HG03103 (cell line): ENCODE results near the gene TM9SF2.
"Not testable (repeated sequence)": the region's sequence is repeated elsewhere in the genome, so short reads cannot be mapped to it uniquely, and the experiment has no call there.

ENCODE experiments used
- ATAC-seq: cut with Tn5 transposase; IDR thresholded peaks from one replicate; pipeline ENCODE4 v1.9.1; 2021; ENCODE audit warnings: low read depth; ENCODE audit not compliant: unreplicated experiment

TM9SF2 gene

GRCh38 chr13:99501184-99501847 lies at the start of gene TM9SF2:
TSS of gene TM9SF2 (plus strand) at chr13:99501472. CDS start at chr13:99501607, 135 bp downstream.
- peak; percentile 46 for ATAC-seq

- no peak for ATAC-seq
These were observed 46.6 kb upstream of the TM9SF2 start for GRCh38 chr13:99454518-99455183.

GRCh38 chr13:99459099-99459850 lies 42.0 kb upstream of the TM9SF2 start:
- no peak for ATAC-seq

- not testable (repeated sequence) for ATAC-seq
These were observed 40.5 kb upstream of the TM9SF2 start for GRCh38 chr13:99460802-99461201.

GRCh38 chr13:99463646-99464397 lies 37.5 kb upstream of the TM9SF2 start:
- ATAC-seq = no peak

- no peak for ATAC-seq
These were observed 36.8 kb upstream of the TM9SF2 start for GRCh38 chr13:99464441-99464949.

- no peak for ATAC-seq
These were observed 35.8 kb upstream of the TM9SF2 start for GRCh38 chr13:99465454-99465853.

GRCh38 chr13:99467764-99468163 lies 33.5 kb upstream of the TM9SF2 start:
- no peak for ATAC-seq

GRCh38 chr13:99469041-99469440 lies 32.2 kb upstream of the TM9SF2 start:
- ATAC-seq = no peak

- no peak for ATAC-seq
These were observed 31.2 kb upstream of the TM9SF2 start for GRCh38 chr13:99470027-99470426.

GRCh38 chr13:99471221-99472121 lies 29.8 kb upstream of the TM9SF2 start:
- ATAC-seq = no peak

- no peak for ATAC-seq
These were observed 29.2 kb upstream of the TM9SF2 start for GRCh38 chr13:99472122-99472440.

GRCh38 chr13:99473515-99473914 lies 27.8 kb upstream of the TM9SF2 start:
- ATAC-seq = no peak

- no peak for ATAC-seq
These were observed 24.6 kb upstream of the TM9SF2 start for GRCh38 chr13:99476648-99477047.

- no peak for ATAC-seq
These were observed 23.8 kb upstream of the TM9SF2 start for GRCh38 chr13:99477493-99477892.

GRCh38 chr13:99481366-99481765 lies 19.9 kb upstream of the TM9SF2 start:
- no peak for ATAC-seq

GRCh38 chr13:99484473-99484872 lies 16.8 kb upstream of the TM9SF2 start:
- no peak for ATAC-seq

GRCh38 chr13:99486996-99487395 lies 14.3 kb upstream of the TM9SF2 start:
- ATAC-seq = no peak

- no peak for ATAC-seq
These were observed 12.2 kb upstream of the TM9SF2 start for GRCh38 chr13:99489028-99489427.

- not testable (repeated sequence) for ATAC-seq
These were observed 9.5 kb upstream of the TM9SF2 start for GRCh38 chr13:99491750-99492149.
